NCI-H2227 treated with DMSO at 0.1 percent for 48 hours (cell line): Measurements from ENCODE around the gene GATAD2B.
A peak's percentile ranks its signal among the peaks of the same experiment; 100 is the strongest.
"Not testable (repeated sequence)": the region's sequence is repeated elsewhere in the genome, so short reads cannot be mapped to it uniquely, and the experiment has no call there.

ENCODE experiments used
- DNase-seq: peaks from one replicate; lab custom pipeline; 2025; lab: John Stamatoyannopoulos, UW

Gene GATAD2B

DNA sequence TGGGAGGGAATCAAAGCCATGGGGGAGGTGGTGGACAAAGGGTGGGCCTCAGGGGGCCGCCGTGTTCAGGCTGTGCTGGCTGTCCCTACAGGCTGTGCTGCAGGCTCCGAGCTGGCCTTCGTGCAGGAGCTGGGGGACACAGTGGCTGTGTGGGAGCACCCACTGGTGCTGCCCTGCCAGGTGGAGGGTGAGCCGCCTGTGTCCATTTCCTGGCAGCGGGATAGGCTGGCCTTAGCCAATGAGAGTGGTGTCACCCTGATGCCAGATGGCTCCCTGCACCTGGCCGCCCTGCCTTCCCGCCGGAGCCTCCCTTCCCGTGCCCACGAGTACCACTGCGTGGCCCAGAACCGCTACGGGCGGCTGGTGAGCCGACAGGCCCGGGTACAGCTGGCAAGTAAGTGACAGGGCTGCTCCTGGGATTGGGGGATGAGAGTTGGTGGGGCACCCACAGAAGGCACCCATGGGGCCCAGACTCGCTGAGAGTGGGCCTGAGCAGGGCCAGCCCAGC is 127.4 kb downstream of the GATAD2B start:
- DNase-seq = no peak

DNA sequence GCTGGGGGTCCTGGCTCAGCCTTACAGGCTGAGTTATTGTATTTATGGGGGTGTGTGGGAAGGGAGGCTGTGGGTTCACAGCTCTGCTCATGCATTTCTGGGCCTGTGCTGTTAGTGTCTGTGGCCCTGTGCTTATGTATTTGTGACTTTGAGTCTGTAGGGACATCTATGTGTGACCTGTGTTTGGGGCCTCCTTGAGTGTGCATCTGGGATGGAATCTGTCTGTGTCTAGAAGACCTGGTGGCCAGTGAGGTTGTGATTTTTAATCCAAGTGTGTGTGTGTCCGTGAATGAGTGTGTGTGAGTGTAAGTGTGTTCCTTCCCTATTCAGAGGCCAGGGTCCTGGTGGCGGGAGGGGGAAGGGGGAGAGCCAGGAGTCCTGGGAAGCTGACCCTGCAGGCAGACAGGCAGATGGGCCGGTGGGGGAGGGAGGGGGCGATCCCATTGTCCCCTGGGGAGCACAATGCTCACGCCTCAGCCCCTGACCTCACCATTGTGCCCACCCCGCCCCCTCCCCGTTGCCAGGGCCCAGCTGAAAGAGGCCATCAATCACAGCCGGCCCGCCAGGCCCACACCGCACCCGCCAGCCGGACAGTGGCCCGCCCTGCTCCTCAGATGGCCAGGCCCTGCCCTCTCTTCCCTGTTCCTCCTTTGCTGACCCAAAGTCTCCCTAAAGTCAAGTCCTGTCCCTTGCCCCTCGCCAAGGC is 128.0 kb downstream of the GATAD2B start:
- DNase-seq = peak; percentile 25

DNA sequence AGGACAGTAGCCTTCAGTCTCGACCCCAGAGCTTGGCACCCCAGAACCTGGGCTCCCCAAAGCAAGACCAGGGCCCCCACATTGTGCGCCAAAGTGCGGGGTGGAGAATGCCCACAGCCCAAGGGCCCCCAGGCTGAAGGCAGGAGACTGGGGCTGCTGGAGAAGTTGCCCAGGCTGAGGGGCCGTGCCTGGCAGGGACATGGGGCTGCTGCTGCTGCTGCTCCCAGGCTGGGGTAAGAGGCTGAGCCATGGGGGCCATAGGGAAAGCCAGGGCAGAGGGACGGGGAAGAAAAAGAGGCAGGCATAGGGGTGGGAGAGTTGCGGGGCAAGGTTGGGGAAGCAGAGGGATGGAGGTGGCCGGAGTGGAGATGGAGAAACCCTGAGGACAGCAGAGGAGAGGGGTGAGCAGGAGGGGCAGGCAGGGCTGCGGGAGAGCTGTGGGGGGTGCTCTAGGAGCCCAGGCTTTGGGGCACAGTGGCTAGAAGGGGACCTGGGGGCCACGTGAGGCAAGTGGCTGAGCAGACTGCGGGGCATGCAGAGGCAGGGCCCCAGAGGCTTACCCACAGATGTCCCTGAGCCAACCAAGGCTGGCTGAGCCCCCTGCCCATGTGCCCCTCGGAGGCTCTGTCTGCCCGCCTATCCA is 128.7 kb downstream of the GATAD2B start:
- DNase-seq = no peak

DNA sequence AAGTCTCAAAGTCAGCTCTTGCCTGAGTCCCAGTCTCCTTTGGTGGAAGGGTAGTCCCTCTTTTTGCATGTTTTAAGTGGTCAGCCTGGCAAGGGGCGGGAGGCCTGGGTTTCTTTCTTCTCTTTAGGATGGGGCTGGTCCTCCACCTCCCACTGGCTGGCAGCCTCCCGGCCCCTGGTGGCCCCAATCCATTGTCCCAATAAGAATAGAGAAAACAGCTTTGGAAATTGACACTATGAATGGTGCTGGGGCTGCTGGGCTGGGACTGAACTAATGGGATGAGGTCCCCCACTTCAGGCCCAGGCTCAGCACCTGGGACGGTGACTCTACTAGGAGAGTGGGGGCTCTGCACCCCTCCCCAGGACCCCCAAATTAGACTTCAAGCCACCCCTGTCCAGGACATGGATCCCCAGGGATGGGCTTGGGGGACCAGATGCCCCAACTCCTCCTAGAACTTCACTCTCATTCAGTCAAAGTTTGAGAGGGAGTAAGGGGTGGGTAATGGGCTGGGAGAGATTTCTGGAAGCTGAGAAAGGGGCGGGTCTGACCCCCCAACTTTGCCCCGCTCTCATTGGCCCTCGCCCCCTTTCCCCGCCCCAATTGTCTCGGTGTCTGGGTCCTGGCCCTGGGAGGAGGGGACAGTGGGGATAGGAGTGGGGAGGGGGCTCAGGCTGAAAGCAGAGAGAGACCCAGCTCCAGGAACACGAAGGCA is 129.4 kb downstream of the GATAD2B start:
- no peak for DNase-seq

DNA sequence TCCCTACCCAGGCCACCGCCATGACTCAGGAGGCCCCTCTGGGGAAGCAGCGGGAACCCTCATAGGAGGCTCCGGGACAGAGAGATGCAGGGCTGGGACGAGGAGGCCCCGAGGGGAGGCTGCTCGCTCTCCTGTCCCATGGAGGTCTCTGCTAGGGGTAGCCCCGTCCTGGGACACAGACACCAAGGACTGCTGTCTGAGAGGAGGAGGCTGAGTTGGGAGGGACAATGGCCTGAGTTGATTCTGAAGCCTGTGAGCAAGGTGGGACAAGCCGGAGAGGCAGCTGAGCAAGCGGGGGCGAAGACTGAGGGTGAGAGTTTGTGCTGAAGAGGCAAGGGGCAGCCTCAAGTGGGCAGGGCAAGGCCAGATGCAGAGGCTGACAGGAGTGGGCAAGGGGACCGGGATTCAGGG is 130.1 kb downstream of the GATAD2B start:
- no peak for DNase-seq

DNA sequence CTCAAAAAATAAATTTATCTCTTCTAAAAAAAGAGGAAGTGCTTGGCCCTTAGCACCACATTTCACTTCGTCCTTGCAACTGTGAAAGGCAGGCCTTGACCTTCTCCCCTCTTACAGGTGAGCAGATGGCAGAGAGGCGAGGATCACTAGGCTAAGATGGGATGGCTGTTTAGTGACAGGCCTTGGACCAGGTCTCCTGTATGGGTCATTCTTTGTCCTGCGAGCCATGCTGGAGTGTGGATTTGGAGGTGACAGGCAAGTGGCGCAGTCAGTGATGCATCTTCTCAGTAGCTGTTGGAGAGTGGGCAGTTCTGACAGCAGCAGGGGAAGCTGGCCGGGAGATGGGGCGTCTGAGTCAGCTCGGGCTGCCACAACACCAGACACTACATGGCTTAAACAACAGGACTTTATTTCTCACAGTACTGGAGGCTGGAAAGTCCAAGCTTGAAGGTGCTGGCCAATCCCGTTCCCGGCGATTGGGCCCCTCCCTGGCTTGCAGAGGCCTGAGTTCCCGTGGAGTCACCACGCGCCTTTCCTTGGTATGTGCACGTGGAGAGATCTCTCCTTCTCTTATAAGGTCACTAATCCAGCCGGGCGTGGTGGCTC is 131.0 kb downstream of the GATAD2B start:
- DNase-seq = no peak

DNA sequence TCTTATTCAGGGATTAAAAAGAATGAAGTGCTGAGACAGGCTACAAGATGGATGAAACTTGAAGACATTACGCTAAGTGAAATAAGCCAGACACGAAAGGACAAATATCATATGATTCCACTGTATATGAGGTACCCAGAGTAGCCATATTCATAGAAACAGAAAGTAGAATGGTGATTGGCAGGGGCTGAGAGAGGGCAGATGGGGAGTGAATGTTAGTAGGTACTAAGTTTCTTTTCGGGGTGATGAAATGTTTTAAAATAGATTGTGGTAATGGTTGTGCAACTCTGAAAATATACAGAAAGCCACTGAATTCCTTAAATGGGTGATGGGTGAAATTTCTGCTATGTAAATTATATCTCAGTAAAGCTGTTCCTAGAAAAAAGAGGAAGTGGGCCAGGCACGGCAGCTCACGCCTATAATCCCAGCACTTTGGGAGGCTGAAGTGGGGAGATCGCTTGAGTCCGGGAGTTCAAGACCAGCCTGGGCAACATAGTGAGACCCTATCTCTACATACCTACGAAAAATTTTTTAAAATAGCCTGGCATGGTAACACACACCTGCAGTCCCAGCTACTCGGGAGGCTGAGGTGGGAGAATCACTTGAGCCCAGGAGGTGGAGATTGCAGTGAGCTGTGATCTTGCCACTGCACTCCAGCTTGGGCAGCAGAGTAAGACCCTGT is 131.7 kb downstream of the GATAD2B start:
- no peak for DNase-seq

DNA sequence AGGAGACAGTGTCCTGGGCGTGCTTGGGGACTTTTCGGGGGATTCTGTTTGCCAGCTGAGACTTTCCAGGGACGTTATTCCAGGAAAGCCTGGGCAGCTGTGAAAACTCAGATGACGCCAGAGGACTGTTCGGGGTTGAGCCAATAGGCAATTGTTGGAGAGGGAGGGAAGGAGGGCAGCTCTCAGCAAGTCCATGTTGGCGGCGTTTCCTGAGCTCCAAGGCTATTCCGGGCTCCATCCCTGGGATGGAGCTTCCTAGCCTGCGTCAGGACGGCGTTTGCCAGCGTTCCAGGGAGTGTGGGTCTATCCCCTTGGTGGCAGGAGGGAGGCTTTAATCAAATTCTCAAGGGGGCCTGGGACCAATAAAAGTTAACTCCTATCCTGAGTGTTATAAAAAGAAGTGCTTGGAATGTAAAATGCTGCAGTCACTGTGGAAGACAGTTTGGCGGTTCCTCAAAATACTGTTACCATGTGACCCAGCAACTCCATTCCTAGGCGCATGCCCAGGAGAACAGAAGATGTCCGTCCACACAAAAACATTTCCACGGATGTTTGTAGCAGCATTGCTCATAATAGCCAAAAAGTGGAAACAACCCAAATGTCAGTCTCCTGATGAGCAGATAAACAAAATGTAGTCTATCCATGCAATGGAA is 132.3 kb downstream of the GATAD2B start:
- DNase-seq = no peak

DNA sequence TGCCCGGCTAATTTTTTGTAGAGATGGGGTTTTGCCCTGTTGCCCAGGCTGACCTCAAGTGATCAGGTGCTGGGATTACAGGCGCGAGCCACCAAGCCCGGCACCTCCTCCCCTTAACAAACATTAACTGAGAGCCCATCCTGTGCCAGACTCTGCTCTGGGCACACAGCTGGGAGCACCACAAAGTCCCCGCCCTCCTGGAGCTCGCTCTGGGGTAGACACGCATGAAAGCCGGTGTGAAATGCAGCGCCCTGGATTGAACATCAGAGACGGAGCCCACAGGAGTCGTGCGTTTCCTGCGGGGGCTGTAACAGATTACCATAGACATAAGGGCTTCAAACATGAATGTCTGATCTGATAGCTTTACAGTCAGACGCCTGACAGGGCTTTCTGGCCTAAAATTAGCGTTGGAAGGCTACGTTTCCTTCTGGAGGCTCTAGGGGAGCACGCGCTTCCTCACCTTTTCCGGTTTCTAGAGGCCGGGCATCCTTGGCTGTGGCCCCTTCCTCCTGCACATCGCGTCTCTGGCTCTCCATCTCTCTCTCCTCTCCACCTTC is 133.2 kb downstream of the GATAD2B start:
- no peak for DNase-seq

DNA sequence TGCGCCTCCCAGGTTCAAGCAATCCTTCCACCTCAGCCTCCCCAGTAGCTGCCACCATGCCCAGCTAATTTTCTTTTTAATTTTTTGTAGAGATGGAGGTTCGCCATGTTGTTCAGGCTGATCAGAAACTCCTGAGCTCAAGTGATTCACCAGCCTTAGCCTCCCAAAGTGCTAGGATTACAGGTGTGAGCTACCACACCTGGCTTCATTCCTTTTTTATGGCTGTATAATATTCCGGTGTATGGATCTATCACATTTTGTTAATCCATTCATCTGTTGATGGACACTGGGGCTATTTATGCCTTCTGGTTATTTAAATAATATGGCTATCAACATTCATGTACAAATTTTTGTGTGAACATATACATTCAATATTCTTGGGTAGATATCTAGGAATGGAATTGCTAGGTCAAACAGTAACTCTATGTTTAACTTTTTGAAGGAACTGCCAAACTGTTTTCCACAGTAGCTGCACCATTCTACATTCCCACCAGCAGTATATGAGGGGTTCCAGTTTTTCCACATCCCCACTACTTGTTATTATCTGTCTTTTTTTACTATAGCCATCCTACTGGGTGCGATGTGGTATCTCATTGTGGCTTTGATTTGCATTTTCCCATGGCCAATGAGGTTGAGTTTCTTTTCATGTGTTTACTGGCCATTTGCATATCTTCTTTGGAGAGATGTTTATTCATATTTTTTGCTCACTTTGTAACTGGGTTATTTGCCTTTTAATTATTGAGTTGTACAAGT is 136.6 kb downstream of the GATAD2B start:
- no peak for DNase-seq

DNA sequence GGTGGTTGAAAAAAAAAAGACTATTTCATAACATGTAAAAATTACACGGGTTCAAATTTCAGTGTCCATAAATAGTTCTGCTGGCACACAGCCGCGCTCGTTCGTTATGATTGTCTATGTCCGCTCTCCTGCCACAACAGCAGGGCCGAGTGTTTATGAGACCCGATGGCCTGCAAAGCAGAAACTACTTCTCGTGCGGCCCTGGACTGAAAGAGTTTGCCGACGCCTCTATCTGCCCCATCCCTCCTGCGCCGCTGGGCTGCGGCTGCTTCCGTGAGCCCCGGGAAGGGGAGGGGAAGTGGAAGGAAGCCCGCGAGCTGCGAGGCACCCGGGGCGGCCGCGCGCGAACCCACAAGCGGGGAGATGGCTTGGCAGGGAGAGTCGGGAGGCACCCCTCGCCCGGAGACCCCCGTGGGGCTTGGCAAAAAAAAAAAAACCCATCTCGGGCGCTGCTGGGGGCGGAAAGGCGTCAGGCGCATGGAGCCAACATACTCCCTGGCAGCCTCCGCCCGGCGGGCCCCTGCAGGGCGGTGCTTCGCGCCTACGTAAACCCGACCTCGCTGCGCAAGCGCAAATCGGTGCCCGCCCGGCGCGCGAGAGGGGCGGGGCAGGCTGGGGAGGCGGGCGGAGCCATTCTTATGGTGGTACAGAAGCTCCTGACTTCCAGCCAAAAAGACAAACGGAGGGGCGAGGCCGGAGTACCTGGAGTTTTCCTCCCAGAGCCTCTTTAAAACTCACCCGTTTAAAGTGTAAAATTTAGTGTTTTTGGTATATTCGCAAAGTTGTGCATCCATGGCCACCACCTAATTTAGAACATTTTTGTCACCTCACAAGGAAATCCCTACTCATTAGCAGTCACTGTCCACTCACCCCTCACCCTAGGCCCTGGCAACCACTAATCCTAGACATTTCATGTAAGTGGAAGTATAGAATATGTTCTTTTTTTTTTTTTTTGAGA is 139.3 kb downstream of the GATAD2B start:
- peak; percentile 93 for DNase-seq

DNA sequence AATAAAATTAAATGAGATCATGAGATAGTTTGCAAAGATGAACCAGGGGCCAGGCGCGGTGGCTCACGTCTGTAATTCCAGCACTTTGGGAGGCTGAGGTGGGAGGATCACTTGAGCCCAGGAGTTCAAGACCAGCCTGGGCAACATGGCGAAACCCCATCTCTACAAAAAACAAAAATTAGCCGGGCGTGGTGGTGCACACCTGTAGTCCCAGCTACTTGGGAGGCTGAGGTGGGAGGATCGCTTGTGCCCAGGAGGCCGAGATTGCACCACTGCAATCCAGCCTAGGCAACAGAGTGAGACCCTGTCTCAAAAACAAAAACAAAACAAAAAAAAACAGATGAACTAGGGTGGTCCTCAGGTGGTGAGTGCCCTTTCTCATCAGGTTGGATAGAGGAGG is 140.1 kb downstream of the GATAD2B start:
- DNase-seq = not testable (repeated sequence)

DNA sequence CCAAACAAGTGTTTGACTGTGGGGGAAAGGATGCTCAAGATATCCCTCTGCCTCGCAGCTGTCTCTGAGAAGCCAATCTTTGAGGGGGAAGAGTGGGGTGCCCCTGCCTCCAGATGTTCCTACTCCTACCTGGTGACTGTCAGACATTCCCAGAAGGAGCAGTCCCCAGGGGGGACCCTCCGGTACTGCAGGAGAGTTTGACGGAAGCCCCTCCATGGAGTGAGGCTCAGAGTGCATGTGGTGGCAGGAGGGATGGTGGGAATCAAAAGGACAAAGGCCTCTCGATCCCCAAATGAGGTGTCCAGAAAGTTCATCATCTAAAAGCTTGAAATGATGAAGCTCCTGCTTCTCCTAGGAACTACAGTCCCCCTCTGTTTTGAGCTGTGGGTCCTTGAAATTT is 142.2 kb downstream of the GATAD2B start:
- DNase-seq = no peak

DNA sequence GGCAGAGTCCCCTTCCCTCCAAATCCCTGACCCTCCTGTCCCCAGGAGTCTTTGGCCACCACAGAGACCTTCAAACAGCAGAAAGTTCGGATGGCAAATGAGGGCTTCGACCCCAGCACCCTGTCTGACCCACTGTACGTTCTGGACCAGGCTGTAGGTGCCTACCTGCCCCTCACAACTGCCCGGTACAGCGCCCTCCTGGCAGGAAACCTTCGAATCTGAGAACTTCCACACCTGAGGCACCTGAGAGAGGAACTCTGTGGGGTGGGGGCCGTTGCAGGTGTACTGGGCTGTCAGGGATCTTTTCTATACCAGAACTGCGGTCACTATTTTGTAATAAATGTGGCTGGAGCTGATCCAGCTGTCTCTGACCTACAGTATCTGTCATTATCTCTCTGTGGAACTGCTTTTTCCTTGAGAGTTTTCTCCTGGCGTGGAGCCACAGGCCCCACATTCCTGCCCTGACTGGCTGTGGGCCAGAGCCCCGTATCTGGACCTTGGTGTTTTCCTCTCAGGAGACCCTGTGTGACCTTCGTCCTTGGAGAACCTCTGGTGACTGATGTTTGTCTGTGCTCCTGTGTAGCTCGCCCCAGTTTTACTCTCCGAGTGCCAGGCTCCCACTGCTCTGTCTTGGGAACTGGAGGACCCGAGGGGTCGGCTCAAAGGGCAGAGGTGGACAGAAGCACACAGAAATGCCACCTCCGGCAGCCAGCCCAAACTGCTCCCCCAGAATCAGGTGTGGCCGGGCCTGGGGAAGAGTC is 142.8 kb downstream of the GATAD2B start:
- no peak for DNase-seq

DNA sequence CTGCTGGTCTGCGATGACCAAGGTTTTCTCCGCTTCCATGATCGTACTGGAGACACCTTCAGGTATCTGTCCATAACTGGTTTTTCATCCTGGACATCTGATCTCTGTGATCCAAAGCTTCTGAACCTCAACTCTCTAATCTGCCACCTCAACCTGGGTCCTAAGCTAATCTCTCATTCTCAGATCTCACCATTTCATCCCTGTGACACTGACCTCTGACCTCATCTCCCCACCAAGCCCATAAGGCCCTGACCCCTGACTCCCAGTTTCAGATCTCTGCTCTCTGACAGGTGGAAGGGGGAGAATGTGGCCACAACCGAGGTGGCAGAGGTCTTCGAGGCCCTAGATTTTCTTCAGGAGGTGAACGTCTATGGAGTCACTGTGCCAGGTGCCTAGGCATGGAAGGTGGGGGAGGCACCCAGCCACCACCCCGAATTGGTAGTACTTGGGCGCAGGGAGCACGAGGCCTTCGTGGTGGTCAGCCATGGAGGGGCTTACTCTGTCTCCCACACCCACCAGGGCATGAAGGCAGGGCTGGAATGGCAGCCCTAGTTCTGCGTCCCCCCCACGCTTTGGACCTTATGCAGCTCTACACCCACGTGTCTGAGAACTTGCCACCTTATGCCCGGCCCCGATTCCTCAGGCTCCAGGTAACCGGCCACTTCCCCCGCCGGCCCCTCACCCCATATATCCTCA is 143.8 kb downstream of the GATAD2B start:
- no peak for DNase-seq

DNA sequence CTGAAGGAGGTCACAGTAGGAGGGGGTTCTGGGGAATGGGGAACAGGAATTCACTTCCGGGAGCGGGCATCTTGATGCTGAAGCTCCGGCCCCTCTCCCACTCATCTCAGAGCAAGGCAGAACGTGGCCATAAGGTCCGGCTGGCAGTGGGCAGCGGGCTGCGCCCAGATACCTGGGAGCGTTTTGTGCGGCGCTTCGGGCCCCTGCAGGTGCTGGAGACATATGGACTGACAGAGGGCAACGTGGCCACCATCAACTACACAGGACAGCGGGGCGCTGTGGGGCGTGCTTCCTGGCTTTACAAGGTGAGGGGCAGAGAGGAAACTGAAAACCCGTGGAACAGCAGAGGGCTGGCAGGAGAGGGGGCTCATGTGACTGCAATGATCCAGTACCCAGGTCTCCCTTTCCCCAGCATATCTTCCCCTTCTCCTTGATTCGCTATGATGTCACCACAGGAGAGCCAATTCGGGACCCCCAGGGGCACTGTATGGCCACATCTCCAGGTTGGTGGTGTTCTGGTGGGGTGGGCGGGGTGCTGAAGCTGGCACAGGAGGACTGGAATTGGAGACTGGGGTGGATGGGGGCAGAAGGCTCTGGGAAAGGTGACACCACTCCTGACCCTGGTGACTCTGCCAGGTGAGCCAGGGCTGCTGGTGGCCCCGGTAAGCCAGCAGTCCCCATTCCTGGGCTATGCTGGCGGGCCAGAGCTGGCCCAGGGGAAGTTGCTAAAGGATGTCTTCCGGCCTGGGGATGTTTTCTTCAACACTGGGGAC is 144.5 kb downstream of the GATAD2B start:
- DNase-seq = no peak

DNA sequence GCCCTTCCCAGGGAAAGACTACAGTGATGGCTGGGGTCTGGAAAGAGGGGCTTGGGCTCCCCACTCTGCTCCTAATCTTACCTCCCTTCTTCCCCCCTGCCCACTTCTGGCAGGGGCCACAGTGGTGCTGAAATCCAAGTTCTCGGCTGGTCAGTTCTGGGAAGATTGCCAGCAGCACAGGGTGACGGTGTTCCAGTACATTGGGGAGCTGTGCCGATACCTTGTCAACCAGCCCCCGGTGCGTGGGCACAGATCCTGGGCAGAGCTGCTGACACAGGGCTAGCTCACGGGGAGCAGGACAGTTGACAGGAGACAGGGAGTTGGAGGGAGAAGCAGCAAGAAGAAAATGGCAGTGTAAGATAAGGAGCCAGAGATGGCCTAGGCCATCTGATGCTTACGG is 145.1 kb downstream of the GATAD2B start:
- no peak for DNase-seq
